GM21619 (cell line): Measurements from ENCODE around the gene RUNX2.

Experiments used
- ATAC-seq: cut with Tn5 transposase; IDR thresholded peaks from one replicate; pipeline ENCODE4 v1.9.1; 2021; ENCODE audit not compliant: unreplicated experiment

The RUNX2 gene

DNA sequence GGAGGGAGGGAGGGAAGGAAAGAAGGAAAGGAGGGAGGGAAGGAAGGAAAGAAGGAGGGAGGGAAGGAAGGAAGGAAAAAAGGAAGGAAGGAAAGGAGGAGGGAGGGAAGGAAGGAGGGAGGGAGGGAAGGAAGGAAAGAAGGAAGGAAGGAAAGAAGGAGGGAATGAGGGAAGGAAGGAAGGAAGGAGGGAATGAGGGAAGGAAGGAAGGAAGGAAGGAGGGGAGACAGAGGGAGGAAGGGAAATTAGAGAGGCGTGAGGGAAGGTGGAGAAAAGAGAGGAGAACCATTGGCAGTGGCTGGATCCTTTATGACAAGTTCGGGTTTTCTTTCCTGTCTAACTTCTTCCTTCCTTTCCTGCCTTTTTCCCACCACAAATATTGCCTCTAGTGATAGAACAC lies 71.9 kb downstream of the RUNX2 start:
- ATAC-seq = no peak

DNA sequence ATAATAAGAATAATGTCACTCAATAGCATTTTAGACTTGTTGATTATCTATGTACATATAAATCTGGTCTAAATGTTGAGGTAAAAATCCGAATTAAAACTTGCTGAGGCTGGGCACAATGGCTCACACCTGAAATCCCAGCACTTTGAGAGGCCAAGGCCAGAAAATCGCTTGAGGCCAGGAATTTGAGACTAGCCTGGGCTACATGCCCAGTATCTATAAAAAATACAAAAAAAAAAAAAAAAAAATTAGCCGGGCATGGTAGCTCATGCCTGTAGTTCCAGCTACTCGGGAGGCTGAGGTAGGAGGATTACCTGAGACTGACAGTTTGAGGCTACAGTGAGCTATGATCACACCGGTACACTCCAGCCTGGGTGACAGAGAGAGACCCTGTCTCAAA lies 83.8 kb downstream of the RUNX2 start:
- ATAC-seq = no peak

DNA sequence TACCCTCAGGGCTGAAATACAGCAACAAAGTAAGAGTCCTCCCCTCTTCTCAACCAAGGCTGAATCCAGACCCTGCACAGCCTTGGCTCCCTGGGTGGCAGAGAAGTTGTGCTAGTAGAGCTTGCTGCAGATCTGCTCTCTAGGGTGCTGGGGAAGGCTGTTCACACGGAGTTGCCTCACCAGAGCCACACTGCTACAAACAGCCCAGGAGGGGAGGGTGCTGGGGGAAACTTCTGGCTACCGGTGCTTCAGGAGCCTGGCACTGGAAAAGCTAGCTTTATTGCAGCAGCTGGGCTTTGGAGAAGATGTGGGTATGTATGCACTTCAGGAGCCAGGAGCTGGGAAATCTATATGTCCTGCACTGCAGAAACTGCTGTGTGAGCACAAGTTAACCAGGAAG lies 87.2 kb downstream of the RUNX2 start:
- ATAC-seq = no peak

DNA sequence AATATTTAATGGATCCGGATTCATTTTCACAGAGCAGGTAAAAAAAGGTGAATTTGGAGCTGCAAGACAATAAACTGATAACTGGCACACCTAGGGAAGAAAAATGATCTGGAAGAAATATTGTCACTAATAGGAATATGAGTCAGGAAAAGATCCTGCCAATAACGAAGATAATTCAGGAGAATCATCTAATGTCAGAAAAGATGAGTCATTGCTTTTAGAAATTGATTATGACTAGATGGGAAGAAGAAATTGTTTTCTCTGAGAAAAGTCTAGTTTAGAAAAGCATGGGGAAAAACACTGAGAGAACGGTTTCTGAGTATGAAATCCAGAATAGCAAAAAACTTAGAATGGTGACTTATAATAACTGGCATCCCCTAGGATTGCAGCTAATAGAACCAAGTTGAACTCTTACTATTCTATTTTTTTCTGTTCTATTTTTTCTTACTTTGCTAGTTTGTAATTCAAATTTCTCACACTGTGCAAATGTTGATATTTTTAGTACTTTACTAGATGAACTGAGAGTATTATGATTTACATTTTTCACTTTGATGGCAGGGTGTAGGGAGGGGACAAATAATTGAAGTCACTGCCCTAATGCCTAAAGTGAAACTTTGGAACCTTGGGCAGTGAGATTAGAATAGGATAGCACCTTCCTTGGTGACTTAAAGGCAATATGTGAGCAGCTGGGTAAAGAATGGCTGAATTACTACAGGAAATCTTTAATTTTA lies 87.8 kb downstream of the RUNX2 start:
- ATAC-seq = no peak

DNA sequence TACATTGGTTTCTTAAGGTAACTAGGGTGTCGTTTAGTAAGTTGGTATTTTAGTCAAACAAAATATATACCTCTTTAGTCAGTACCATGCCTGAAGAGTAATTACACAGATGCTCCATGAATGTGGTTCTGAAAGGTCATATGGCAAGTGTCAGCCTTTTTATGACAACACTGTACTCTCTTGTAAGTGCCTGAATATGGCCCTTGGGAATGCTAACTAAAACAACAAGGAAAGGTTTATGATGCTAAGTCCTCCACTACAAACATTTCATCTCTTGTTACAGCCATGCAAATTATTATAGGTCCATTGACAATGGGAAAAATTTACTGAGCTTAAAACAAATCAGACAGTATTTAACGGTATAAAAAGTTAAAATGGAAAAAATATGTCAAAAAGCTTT lies 88.6 kb downstream of the RUNX2 start:
- ATAC-seq = no peak

DNA sequence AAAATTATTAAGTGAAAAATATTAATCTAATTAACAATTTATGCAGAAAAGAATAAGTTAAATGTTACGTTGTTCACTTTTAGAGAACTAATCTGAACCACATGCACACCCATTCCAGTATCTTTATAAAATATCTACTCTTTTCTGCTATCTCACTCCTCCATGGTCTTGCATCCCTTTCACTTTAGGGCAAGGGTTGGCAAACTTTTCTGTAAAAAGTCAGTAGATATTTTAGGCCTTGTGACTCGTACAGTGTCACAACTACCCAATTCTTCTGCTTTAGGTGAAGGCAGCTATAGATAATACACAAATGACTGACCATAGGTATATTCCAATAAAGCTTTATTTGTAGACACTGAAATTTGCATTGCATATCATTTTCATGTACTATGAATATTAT lies 89.3 kb downstream of the RUNX2 start:
- ATAC-seq = no peak

GRCh38 chr6:45419571-45420082 lies 91.5 kb downstream of the RUNX2 start:
- no peak for ATAC-seq

GRCh38 chr6:45420083-45420908 lies 92.2 kb downstream of the RUNX2 start:
- no peak for ATAC-seq

DNA sequence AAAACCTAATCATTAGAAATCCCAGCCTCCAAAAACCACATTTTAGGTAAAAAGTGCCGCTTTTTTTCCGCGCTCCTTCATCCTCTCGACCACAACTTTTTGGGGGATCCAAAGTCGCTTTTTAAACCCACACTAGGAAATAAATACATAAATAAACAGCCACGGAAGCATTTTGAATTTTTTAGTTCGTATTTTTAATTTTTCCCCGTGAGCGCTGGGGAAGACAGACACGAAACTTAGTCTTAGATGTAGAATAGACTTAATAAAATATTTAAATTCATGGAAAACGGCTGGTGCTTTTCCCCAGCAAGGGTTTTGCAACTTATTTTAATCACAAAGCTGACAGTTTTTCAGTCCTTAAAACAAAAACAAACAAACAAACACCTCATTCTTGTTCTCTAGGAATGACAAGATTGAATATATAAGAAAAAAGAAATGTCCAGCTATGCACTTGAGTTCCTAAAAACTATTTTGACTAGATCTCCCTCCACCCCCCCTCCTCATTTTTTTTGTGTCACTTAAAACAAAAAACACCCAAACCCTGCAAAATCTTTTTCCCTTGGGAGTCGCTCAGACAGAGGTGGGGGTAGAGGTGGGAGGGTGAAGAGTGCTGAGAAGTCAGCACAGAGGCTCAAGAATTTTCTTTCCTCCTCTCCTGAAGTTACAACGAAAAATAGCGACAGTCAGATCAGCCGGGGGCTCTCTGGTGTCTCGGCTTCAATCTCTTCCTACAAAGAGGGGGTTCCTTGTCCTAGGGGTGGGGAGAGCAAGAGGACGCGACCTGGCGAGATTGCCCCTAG lies 93.0 kb downstream of the RUNX2 start:
- ATAC-seq = no peak

- ATAC-seq = no peak
These were observed 93.8 kb downstream of the RUNX2 start for GRCh38 chr6:45421709-45422502.

DNA sequence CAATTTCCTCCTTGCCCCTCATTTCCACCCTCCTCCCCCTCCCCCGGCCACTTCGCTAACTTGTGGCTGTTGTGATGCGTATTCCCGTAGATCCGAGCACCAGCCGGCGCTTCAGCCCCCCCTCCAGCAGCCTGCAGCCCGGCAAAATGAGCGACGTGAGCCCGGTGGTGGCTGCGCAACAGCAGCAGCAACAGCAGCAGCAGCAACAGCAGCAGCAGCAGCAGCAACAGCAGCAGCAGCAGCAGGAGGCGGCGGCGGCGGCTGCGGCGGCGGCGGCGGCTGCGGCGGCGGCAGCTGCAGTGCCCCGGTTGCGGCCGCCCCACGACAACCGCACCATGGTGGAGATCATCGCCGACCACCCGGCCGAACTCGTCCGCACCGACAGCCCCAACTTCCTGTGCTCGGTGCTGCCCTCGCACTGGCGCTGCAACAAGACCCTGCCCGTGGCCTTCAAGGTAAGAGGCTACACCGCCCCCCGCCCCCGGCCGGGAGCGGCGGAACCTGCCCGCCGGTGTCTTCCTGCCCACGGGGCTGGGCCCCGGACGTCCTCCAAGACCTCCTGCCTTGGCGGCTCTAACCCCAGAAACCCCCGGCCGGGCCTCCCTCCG lies 94.5 kb downstream of the RUNX2 start:
- no peak for ATAC-seq

- no peak for ATAC-seq
These were observed 95.1 kb downstream of the RUNX2 start for GRCh38 chr6:45423111-45423823.

GRCh38 chr6:45423824-45424450 lies 95.8 kb downstream of the RUNX2 start:
- no peak for ATAC-seq

GRCh38 chr6:45424451-45424861 lies 96.3 kb downstream of the RUNX2 start:
- no peak for ATAC-seq

GRCh38 chr6:45426251-45426650 lies 98.1 kb downstream of the RUNX2 start:
- ATAC-seq = no peak

DNA sequence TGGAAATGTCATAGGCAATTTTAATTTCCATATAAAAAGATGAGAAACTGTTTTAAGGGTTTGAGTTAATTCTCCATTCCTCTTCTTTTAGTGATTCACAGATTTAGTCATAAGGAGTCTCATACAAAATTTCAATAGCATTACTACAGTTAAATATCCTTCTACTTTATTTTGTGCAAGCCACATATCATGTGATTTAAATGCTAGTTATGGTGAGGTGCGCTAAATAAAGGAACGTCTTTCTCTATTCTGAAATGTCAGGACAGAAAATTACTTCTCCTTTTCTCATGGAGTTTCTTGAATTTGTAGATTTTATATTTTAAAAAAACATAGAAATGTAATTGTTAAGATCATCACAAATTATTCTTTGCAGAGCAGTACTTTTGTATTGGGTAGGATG lies 99.6 kb downstream of the RUNX2 start:
- ATAC-seq = no peak

GRCh38 chr6:45428727-45429126 lies 100.6 kb downstream of the RUNX2 start:
- ATAC-seq = no peak

DNA sequence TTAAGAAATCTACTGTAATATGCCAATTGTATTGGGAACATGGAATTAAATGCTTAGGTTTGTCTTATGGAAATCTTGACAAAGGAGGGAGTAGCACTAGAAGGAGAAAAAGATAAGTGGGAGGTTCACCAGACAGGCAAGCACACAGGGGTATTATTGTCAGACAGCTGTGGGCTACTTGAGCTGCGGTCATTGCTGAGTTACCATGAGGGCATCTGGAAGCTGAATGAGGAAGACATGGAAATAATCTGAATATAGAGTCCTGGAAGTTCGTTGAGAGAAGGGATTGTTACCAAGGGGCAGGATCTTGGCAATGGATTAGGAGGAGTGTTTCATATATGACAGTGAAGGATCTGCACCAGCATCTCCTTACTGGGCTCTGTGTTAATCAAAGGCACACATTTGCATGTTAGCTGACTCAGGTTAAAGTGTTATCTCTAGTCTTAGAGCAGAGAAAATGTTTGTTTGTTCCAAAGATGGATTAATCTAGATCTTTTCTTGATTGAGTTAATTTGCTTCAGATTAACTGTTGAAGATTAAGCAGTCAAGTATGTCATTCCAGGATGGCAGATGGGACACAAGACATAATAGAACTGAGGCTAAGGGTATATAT lies 102.6 kb downstream of the RUNX2 start:
- ATAC-seq = no peak
